Adrenal gland (tissue), 12 donors: ENCODE results near the gene POLR3B. TPM values are rescaled to one million over a fixed set of nuclear protein-coding genes. Genes with fewer than 3 reads are reported as not detected.

Experiments used
- DNase-seq, 7 donors: peaks; one replicate each; pipeline ENCODE4 v3.0.0-alpha.2; 2019 to 2020
- H3K27ac ChIP-seq, 5 donors: fragments of 200-600 bp; sonication (generic) in 4 of 5; 1 replicate in 3 of 5; 2 replicates in 2 of 5; pipeline versions ENCODE4 v1.5.1 to v1.8.0; 2016 to 2020; ENCODE audit warnings: mild to moderate bottlenecking in 1 of 5
- H3K27me3 ChIP-seq: fragments of 200-600 bp; 2 replicates; pipeline ENCODE4 v1.8.0; 2021
- H3K36me3 ChIP-seq, 2 donors: fragments of 200-600 bp; replicated peaks in 1 of 2; 1 replicate in 1 of 2; 2 replicates in 1 of 2; pipeline versions ENCODE4 v1.5.1 to v1.8.0; 2018 to 2022
- H3K4me1 ChIP-seq, 2 donors: fragments of 200-600 bp; replicated peaks in 1 of 2; 1 replicate in 1 of 2; 2 replicates in 1 of 2; pipeline versions ENCODE4 v1.5.1 to v1.8.0; 2018 to 2021
- H3K4me3 ChIP-seq, 4 donors: fragments of 200-600 bp; sonication (generic) in 3 of 4; one replicate each; pipeline ENCODE4 v1.5.1; 2016 to 2018
- H3K9me3 ChIP-seq, 3 donors: fragments of 200-600 bp; sonication (generic) in 1 of 3; replicated peaks in 1 of 3; 1 replicate in 2 of 3; 2 replicates in 1 of 3; pipeline versions ENCODE4 v1.5.1 to v1.8.0; 2016 to 2021
- POLR2A ChIP-seq, 2 donors: fragments of 450-650 bp; IDR thresholded peaks; one replicate each; pipeline ENCODE4 v1.6.1; 2017; ENCODE audit warnings: antibody characterized with exemption in 2 of 2, mild to moderate bottlenecking in 2 of 2, moderate library complexity in 1 of 2
- WGBS, 4 donors: extraction: QIAGEN DNeasy Blood & Tissue Kit in 2 of 4; methylation state at CpG; one replicate each; pipeline versions ENCODE4 v1.1.5 to v1.1.7; 2013 to 2017; 5-methylcytosine and 5-hydroxymethylcytosine counted together
- intact Hi-C, 2 donors: fragments of 100-400 bp; cut with DNase I; formaldehyde crosslinking; loops; one replicate each; pipeline versions ENCODE4 v1.14.1 to v1.15.0; 2022 to 2023
- polyA plus RNA-seq, 3 donors: library from polyadenylated mRNA; stranded (reverse); fragments of 200-250 nt in 2 of 3; fragments of 350-450 nt in 1 of 3; fragmentation: Illumina TruSeq in 1 of 3; extraction: RNeasy Lipid Tissue Mini Kit (QIAGEN cat#74804) in 1 of 3; gene quantifications; one replicate each; pipeline ENCODE4 v1.2.3, GENCODE V29; 2013 to 2014
- total RNA-seq, 9 donors: library from RNA; depleted of rRNA in 4 of 9; stranded (reverse); fragments of >200 nt in 4 of 9; fragments of 120-200 nt in 1 of 9; fragmentation: NEBNext Ultra II Directional in 1 of 9; extraction: Animal tissue kit (Norgen Biotek cat#: 25700) in 1 of 9; gene quantifications; one replicate each; pipeline versions ENCODE4 v1.1.0 to v1.2.4, GENCODE V29; 2013 to 2023
- TF ChIP-seq, protein P1 (sequence below), 6 experiments: fragments of 450-650 bp in 4 of 6; fragments of 200-600 bp in 2 of 6; sonication (generic) in 1 of 6; IDR thresholded peaks; 1 replicate in 5 of 6; 2 replicates in 1 of 6; pipeline versions ENCODE4 v1.5.1 to v1.8.0; 2016 to 2021; ENCODE audit warnings: antibody characterized with exemption in 6 of 6, mild to moderate bottlenecking in 2 of 6, moderate library complexity in 1 of 6
- donor health status: healthy with polysubstance abuse.
- donor health status: Bipolar disorder and iron deficiency.
- donor health status: DM: yes; HTN: yes; CAD: no.
- donor health status: DM: no; HTN: no; CAD: no.
- donor health status: DM: no; HTN: no; CAD: no.
- donor health status: DM: yes; HTN: yes; CAD: no.

Gene POLR3B
- total and polyA plus RNA-seq, 12 donors: 2.6 to 33.8 (median 13.7) TPM

DNA sequence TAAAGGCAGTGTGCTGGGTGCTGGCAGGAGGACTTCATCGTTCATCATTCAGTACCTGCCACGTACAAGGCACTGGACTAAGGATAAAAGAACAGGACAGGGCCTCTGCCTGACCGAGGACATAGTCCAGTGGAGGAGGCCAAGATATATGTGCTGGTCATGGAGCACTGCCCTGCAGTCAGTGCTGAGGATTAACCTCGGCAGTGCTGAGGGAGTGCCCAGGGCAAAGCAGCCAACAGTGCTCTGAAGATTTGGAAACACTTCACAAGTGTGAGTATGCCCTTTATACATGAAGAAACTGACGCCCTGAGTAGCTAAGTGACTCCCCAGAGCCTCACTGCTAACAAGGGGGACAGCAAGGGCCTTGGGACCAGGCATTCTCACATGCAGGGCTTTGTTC lies 153.8 kb downstream of the POLR3B start:
- WGBS, 4 donors: 57 to 70% (median 67%) methylated on average over 5 of the region's 5 CpGs
- intact Hi-C loops: no loop called here
- H3K4me1 ChIP-seq: no peaks in the 10 kb centered on the region
- H3K4me3 ChIP-seq: no peak overlapping the region
- H3K27ac ChIP-seq: no peak overlapping the region
- no peaks in the 10 kb centered on the region for H3K9me3 ChIP-seq
- no peak for DNase-seq
- no peak for TF ChIP-seq POLR2A (IDR thresholded peaks at IDR 0.05)
- TF ChIP-seq, protein P1, sequence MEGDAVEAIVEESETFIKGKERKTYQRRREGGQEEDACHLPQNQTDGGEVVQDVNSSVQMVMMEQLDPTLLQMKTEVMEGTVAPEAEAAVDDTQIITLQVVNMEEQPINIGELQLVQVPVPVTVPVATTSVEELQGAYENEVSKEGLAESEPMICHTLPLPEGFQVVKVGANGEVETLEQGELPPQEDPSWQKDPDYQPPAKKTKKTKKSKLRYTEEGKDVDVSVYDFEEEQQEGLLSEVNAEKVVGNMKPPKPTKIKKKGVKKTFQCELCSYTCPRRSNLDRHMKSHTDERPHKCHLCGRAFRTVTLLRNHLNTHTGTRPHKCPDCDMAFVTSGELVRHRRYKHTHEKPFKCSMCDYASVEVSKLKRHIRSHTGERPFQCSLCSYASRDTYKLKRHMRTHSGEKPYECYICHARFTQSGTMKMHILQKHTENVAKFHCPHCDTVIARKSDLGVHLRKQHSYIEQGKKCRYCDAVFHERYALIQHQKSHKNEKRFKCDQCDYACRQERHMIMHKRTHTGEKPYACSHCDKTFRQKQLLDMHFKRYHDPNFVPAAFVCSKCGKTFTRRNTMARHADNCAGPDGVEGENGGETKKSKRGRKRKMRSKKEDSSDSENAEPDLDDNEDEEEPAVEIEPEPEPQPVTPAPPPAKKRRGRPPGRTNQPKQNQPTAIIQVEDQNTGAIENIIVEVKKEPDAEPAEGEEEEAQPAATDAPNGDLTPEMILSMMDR (IDR thresholded peaks at IDR 0.05): no peak
- H3K27me3 ChIP-seq: no peaks in the 10 kb centered on the region
- no peaks in the 10 kb centered on the region for H3K36me3 ChIP-seq

DNA sequence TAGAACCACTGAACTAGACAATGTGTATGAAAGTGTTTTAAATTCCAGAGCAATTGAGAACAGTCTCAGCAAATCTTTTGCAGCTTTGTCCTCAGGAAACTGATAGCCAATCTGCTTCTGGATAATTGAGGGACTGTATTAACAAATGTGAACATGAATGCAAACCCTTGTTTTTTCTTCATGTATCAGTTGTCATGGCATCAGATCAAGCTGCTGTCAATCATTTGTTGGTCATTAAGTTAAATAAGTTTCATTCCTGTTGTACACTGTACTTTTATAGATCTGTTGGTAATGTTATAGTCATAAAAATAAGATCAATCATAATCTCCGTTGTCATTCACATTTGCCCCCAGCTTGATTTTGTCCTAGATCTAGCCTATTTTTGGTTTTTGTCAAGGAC lies 159.8 kb downstream of the POLR3B start:
- Histone ChIP-seq H3K36me3 (no peaks in the 10 kb centered on the region), H3K4me1 (no peaks in the 10 kb centered on the region), H3K4me3 (no peak overlapping the region), H3K27me3 (peaks cover 4% of the 10 kb centered on the region), H3K9me3 (no peaks in the 10 kb centered on the region), H3K27ac (no peak overlapping the region)
- TF ChIP-seq POLR2A (IDR thresholded peaks at IDR 0.05): no peak
- TF ChIP-seq, protein P1 (IDR thresholded peaks at IDR 0.05): no peak
- intact Hi-C loops: no loop called here
- DNase-seq: no peak
- 55 to 76% (median 68%) methylated on average over 1 of the region's 1 CpG for WGBS, 4 donors

DNA sequence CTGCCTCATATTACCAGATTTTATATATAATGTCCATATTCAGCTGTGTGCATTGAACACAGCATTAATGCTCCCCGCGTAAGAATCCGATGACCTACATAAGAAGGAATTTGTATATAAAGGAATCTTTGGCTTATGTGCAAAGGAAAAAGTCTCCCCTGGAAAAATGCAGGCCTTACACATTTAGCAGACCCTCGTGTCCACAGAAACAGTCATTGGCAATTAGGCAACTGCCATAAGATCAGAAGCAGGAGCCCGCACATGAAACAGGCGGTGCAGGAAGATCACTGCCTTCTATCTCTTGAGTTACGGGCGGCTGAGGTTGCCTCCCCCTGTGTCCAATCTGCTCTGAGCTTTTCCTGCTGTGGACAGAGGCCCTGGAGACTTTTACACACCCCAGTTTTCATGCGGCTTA lies 162.1 kb downstream of the POLR3B start:
- no peak for TF ChIP-seq POLR2A (IDR thresholded peaks at IDR 0.05)
- TF ChIP-seq, protein P1 (IDR thresholded peaks at IDR 0.05): no peak
- H3K4me3 ChIP-seq: no peak overlapping the region
- H3K9me3 ChIP-seq: no peaks in the 10 kb centered on the region
- WGBS, 4 donors: 76 to 79% (median 76%) methylated on average over 9 of the region's 9 CpGs
- no peaks in the 10 kb centered on the region for H3K36me3 ChIP-seq
- peaks cover 4% of the 10 kb centered on the region for H3K27me3 ChIP-seq
- intact Hi-C loops: no loop called here
- DNase-seq: no peak
- no peaks in the 10 kb centered on the region for H3K4me1 ChIP-seq
- H3K27ac ChIP-seq: no peak overlapping the region

DNA sequence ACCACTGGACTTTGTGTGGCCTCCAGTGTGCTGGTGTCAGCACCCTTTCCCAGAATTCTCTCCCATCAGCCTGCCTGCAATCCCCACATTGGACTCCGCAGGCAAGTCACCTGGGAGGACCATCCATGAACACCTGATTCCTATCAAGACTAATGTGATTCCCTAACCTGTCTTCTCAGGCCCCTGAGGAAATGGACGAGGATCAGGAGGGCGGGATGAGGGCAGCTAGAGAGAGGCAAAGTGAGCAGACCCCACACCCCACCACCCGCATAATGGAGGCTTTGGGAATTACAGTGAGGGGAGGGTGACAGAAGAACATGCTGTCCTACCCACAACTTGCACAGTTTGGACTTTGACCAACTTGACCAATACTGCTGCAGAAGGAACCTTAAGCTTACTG lies 164.4 kb downstream of the POLR3B start:
- WGBS, 4 donors: 79 to 89% (median 84%) methylated on average over 2 to 4 of the region's 4 CpGs
- intact Hi-C loops: no loop called here

More for the DNA sequence above, 164.4 kb downstream of the POLR3B start:
- Histone ChIP-seq H3K4me1 (no peaks in the 10 kb centered on the region), H3K27me3 (peaks cover 4% of the 10 kb centered on the region), H3K9me3 (no peaks in the 10 kb centered on the region), H3K27ac (no peak overlapping the region), H3K4me3 (no peak overlapping the region), H3K36me3 (no peaks in the 10 kb centered on the region)
- TF ChIP-seq POLR2A (IDR thresholded peaks at IDR 0.05): no peak
- TF ChIP-seq, protein P1 (IDR thresholded peaks at IDR 0.05): no peak
- DNase-seq: no peak
